ENCODE measurements around the gene GALNT9. TPM values are rescaled to one million over a fixed set of nuclear protein-coding genes. Genes with fewer than 3 reads are reported as not detected.

The GALNT9 gene
- total and polyA plus RNA-seq, 8 donors, result 0.15 to 3.1 (median 0.19) TPM; not detected in 5

GRCh38 chr12:132210223-132211055, 119.0 kb downstream of the GALNT9 start:
- Histone ChIP-seq H3K36me3 (no peaks in the 10 kb centered on the region), H3K27ac (no peak overlapping the region), H3K27me3 (peaks cover 0 to 40% (median 13%) of the 10 kb centered on the region in 3 donors), H3K9me3 (peaks cover 0 to 14% (median 11%) of the 10 kb centered on the region in 4 donors), H3K4me1 (peaks cover 0 to 5% (median 4%) of the 10 kb centered on the region in 4 donors), H3K4me3 (no peak overlapping the region)
- intact Hi-C loops (cut with DNase I; ENCODE audit: low total_unique reads), result no loop called here
- DNase-seq, result no peak
- WGBS, 5 donors, result 70 to 79% (median 78%) methylated on average over 31 to 48 of the region's 48 CpGs
- no peak for TF ChIP-seq POLR2AphosphoS5 (IDR thresholded peaks at IDR 0.05)
- TF ChIP-seq POLR2A (IDR thresholded peaks at IDR 0.05), result no peak
- TF ChIP-seq EP300 (IDR thresholded peaks at IDR 0.05), result no peak
- no peak for TF ChIP-seq CTCF (IDR thresholded peaks at IDR 0.05)

- Histone ChIP-seq H3K36me3 (no peaks in the 10 kb centered on the region), H3K27ac (no peak overlapping the region), H3K27me3 (peaks cover 0 to 40% (median 21%) of the 10 kb centered on the region in 3 donors), H3K9me3 (peaks cover 0 to 14% (median 11%) of the 10 kb centered on the region in 4 donors), H3K4me3 (no peak overlapping the region), H3K4me1 (peaks cover 0 to 13% (median 11%) of the 10 kb centered on the region in 4 donors)
- intact Hi-C loops (cut with DNase I; ENCODE audit: low total_unique reads), result no loop called here
- WGBS, 5 donors, result 61 to 76% (median 67%) methylated on average over 12 to 14 of the region's 14 CpGs
- no peak for DNase-seq
- TF ChIP-seq CTCF (IDR thresholded peaks at IDR 0.05) (no peak), POLR2A (IDR thresholded peaks at IDR 0.05) (no peak), POLR2AphosphoS5 (IDR thresholded peaks at IDR 0.05) (no peak), EP300 (IDR thresholded peaks at IDR 0.05) (no peak)
Measured at GRCh38 chr12:132209619-132210222, 119.7 kb downstream of the GALNT9 start.

DNA sequence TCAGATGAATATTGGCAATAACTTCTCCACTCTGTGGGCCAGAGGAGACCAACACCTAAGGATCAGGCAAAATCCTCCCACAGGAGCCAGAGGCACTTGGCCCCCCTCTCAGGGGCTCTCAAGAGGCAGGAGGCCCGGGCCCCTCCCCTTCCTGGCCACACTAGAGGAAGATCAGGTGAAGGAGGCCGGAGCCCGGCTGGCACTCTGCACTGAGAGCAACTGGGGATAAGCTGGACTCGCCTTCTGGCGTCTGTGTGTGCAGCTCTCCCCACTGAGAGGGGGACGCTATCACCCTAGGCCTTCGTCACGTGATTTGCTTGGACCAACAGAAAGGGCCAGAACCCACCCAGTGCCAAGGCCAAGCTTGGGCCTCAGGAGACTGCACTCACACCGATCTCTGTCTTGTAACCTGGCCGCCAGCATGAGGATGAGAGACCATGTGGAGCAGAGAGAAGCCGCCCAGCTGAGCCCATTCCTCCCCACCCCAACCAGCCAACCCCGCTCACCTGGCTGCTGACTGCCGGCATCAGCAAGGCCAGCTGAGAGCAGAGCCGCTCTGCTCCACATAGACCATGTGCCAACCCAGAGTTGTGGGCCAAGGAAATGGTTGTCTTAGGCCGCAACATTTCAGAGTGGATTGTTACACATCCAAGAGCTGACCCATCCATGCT, 121.1 kb downstream of the GALNT9 start:
- DNase-seq, result no peak
- H3K27ac ChIP-seq, result no peak overlapping the region
- intact Hi-C loops (cut with DNase I; ENCODE audit: low total_unique reads), result no loop called here
- TF ChIP-seq POLR2AphosphoS5 (IDR thresholded peaks at IDR 0.05) (no peak), CTCF (IDR thresholded peaks at IDR 0.05) (no peak), POLR2A (IDR thresholded peaks at IDR 0.05) (no peak), EP300 (IDR thresholded peaks at IDR 0.05) (no peak)
- no peaks in the 10 kb centered on the region for H3K36me3 ChIP-seq
- H3K4me3 ChIP-seq, result no peak overlapping the region
- H3K4me1 ChIP-seq, result peaks cover 0 to 21% (median 14%) of the 10 kb centered on the region in 4 donors
- H3K9me3 ChIP-seq, result peaks cover 0 to 14% (median 11%) of the 10 kb centered on the region in 4 donors
- WGBS, 5 donors, result 88 to 95% (median 90%) methylated on average over 11 to 15 of the region's 15 CpGs
- peaks cover 0 to 53% (median 34%) of the 10 kb centered on the region in 3 donors for H3K27me3 ChIP-seq

DNA sequence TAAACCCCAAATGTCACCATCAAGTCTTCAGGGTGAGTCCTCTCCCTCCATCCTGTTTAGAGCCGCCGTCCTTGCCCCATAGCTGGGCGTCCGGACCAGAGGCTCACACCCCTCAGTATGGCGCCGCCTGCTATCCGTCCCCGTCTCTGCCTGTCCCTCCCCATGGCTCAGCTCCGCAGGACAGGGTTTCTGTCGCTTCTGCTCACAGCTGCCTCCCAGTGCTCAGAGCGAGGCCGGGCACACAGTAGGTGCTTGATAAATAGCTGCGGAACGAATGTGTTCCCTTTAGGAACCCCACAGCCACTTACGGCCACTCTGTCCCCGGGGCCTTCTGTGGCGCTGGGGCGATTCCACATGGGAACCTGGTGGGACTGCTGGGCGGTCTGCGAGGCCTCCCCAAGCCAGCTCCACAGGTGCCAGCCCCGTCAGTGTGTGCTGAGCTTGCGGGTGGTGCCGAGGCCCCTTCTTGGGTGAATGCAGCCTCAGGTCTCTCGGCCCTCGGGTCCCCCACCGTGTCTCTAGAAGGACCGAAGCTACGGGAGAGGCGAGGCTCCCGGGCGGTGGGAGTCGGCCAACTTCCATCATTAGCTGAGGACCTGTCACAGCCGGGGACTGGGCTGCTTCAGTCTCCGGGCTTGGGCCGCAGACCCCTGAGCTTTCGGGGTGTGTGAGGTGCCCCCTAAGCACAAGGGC, 122.2 kb downstream of the GALNT9 start:
- WGBS, 5 donors, result 83 to 89% (median 87%) methylated on average over 31 to 36 of the region's 36 CpGs
- TF ChIP-seq POLR2A (IDR thresholded peaks at IDR 0.05) (no peak), POLR2AphosphoS5 (IDR thresholded peaks at IDR 0.05) (no peak), CTCF (IDR thresholded peaks at IDR 0.05) (no peak), EP300 (IDR thresholded peaks at IDR 0.05) (no peak)
- Histone ChIP-seq H3K4me3 (no peak overlapping the region), H3K9me3 (peaks cover 0 to 14% (median 11%) of the 10 kb centered on the region in 4 donors), H3K4me1 (peaks cover 0 to 21% (median 14%) of the 10 kb centered on the region in 4 donors), H3K27ac (no peak overlapping the region), H3K27me3 (peaks cover 0 to 64% (median 40%) of the 10 kb centered on the region in 3 donors), H3K36me3 (no peaks in the 10 kb centered on the region)
- no peak for DNase-seq
- intact Hi-C loops (cut with DNase I; ENCODE audit: low total_unique reads), result no loop called here
